GM19193 (cell line): ENCODE measurements around the gene KAT8.

Experiments
- POLR2A ChIP-seq: IDR thresholded peaks from 4 replicates; pipeline ENCODE4 v1.6.1; 2011; ENCODE audit not compliant: insufficient read depth, insufficient read length; ENCODE audit errors: extremely low read depth

The KAT8 gene

DNA sequence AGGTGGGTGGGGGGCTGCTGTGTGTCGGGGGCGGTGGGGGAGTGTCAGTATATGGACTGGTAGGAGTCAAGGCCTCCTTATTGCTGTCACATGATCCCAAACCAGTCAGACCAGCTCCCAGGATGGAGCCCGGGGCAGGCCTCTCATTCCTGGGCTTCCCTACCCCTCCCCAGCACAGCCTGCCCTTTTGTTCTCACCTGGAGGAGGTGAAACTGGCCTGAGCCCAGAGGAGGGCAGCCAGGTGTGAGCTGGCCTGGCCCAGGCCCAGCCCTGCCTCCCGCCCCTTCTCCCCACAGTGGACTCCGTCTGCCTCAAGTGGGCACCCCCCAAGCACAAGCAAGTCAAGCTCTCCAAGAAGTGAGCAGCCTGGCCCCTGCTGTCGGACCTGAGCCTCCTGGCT, 13.4 kb downstream of the KAT8 start:
- no peak for TF ChIP-seq POLR2A

DNA sequence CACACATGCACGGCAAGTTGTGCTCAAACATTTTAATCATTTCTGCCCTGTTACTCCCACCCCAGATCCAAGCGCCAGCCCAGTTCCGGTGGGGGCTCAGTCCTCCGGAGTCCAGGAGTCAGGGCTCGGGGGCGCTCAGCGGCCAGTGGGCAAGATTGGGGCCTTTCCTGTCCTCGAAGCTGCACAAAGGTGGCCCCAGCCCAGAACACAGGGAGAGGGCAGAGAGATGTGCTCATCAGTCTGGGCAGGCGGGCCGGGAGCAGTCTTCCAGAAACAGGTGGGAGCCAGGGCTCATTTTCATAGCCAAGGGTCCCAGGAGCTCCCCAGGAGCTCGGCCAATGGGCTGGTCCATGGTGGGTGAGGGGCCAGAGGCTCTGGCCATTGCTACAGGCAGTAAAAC, 14.0 kb downstream of the KAT8 start:
- no peak for TF ChIP-seq POLR2A

DNA sequence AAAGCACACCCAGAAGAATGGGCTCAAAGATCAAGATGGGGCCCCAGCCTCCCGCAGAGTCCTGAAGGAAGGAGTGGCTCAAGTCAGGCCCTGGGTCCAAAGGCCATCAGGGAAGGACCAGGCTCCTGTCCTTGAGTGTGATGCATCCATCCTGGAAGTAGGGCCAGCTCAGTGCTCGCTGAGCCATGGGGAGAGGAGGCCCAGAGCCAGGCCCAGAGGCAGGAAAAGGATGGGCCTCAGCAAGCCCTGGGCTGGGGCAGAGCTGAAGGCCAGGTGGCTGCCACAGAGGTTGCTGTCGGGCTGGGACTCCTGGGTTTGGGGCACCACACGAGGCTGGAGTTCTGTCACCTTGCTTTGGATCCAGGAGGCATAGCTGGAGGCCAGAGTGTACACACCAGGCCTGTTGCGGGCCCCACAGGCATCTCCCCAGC, 14.4 kb downstream of the KAT8 start:
- TF ChIP-seq POLR2A: no peak

DNA sequence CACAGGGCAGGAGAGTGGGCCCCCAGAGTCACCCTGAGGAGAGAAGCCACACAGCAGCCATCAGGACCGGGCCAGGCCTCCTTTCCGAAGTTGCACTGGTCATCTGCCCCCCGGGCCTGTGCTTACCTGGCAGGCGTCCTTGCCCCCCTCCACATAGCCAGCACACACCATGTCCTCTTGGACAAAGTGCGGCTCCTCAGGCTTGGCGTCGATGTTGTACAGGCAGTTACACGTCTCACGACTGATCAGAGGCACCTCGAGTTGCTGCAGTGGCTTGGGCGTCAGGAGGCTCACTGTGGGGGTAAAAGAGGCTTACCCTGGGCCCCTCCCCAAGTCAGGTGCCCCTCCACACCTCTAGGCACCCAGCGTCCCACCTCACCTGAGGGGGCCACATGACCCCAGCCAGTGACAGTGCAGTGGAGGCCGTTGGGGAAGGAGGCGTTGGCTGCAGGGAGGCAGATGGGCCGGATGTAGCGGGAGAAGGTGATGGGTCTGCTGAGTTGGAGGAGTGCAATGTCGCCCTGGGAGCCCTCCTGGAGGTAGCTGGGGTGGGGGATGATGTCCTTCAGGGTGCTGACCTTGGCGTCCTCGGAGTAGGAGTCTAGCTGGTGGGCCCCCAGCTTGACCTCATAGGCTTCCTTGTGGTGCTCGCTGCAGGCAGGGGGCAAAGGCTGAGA, 15.0 kb downstream of the KAT8 start:
- no peak for TF ChIP-seq POLR2A

DNA sequence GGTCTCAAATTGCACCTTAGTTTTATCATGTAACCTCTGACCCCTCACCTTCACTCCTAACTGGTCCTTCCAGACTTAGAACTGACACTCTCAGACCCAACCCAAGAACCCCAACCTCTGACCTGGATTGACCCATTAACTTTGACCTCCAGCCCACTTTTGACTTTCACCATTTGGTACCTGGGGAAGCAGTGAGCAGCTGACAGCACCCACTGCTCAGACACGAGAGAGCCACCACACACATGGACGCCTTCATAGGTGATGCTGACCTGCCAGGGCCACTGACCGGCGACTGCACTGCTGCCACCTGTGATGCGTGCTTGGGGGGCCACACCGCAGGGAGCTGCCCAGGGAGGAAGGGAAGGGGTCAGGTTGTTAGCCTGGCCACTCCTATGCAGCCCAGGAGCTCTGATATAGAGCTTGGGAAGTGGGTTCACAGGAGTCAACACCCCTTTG, 15.6 kb downstream of the KAT8 start:
- TF ChIP-seq POLR2A: no peak

DNA sequence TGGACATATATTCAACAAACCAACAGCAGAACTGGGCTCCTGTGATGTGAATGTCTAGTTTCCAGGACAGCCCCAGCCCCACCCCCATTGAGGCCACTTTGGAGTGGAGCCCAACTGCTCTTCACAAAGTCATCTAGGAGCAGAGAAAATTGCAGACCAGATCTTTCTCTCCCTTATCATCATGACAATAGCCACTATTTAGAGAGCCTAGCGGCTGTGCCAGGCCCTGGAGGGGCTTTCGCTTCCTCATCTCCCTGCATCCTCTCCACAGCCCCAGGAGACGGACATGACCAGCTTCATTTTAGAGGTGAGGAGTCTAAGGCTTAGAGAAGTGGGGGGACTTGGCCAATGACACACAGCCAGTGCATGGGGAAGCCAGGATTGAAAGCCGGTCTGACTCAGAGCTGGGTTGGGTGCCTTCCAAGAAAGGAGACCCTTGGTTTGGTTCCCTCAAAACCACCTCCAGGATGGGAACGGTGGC, 16.7 kb downstream of the KAT8 start:
- TF ChIP-seq POLR2A: no peak

DNA sequence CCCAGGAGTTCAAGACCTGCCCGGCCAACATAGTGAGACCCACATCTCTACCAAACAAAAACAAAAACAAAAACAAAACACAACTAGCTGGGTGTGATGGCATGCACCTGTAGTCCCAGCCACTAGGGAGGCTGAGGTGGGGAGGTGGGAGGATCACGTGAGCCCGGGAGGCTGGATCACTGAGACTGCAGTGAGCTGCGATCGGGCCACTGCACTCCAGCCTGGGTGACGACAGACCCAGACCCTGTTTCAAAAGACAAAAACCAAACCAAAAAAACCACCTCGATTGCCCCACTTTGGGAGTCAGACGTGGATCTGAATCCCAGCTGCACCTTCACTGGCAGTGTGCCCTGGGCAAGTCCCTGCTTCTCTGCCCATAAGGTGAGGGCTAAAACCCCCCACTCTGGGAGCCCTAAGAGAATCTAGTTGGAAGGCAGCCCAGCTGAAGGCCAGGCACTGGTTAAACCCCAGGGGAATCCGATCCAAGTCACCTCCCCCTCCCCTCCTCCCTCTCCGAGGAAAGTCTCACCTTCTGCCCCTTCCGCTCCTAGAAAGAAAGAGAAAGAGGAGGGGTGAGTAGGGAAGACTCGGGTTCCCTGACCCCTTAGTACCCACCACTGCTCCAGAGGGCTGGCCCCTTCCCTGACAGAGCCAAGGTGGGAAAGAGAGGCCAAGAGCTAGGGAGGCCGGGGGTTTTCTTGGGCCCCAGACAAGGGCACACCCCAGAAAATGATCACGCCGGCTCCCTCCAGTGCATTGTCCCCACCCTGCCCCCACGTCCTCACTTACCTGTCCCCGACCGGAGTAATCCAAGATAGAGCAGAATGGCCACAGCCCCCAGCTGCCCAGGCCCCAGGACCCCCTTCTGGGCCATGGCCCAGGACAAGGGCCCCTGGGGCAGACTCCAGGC, 17.4 kb downstream of the KAT8 start:
- no peak for TF ChIP-seq POLR2A

DNA sequence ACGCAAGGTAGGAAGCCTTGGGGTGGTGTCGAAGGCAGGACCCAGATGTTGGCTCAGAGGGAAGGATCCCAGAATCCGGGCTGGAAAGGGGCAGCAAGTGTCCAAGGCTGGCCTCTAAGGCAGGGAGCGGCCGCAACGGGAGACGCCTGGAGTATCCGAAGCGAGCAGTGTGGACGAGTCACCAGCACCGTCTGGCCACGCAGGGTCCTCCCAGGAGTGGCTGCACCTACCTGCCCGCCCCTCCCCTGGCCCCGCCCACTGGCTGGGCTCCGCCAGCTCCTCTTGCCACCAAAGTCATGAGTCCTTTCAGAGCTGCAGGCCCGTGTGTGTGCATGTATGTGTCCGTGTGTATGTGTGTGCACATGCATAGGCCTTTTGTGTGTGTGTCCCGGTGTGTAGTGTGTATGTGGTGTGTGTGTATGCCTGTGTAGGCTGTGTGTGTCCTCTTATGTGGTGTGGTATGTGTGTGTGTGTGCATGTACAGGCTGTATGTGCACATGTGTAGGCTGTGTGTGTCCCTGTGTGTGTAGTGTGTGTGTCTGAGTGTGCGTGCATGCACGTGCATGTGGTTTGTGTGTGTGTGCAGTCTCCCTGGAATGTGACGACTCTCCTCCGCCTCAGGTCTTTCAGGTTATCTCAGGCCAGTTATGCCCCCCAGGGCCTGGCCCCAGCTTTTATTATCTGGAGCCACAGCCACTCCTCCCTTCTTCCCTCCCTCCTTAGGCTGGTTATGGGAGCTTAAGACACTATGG, 18.2 kb downstream of the KAT8 start, which contains the start of gene PRSS8:
PRSS8 (minus strand) TSS at position 193 of the 752 bp plus-strand sequence. CDS start 229 bp downstream, outside the sequence.
- no peak for TF ChIP-seq POLR2A

DNA sequence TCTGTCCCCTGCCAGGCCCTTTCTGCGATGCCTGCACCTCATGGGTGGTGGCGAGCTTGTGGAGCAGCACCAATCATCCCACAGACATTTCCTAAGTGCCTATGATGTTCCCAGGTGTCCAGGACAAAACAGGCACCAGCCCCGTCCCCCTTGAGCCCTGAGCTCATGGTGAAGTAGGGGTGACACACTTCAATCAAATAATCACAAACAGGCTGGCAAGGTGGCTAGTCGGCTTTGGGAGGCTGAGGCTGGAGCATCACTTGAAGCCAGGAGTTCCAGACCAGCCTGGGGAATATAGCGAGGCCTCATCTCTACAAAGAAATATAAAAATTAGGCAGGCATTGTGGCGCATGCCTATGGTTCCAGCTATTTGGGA, 18.8 kb downstream of the KAT8 start:
- no peak for TF ChIP-seq POLR2A

DNA sequence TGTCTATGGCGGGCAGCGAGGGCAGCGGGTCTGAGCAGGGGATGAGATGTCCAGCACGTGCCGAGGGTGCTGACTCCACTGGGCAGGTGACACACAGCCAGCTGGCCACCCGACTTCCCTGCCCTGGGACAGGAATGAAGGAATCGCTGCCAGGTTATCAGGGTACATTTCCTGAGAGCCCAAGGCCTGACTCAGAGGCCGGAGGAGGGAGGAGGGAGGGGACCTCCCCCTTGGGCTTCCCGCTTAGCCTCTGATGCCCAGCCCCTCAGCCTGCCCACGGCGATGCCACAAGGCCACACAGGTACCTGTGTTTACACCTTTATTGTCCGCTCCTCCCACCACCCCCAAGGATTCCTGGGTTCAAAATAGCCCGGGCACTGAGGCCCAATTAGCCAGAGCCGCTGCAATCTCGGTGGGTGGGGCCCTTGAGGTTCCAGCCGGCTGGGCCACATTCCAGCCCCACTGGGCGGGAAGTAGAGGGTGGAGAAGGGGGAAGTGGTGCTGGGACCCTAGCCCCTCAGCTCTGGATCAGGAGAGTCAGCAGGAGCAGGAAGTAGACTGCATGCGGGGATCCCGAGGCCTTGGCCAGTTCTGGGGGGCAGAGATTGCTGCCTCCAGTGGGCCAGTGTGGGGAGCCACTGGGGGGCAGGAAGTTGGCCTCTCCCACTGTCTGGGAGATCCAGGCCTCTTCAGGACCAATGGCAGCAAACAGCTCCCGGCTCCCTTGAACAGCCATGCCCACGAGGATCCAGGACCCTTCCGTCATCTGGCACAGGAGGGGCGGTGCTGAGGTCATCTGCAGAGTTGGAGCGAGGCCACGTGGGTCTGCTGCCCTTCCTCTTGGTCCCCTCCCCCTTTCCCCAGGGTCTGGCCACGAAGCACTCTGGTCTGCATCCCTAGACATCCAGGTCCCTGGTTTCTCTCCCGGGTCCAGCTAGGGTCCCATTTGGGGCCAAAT, 21.4 kb downstream of the KAT8 start:
- TF ChIP-seq POLR2A: no peak

DNA sequence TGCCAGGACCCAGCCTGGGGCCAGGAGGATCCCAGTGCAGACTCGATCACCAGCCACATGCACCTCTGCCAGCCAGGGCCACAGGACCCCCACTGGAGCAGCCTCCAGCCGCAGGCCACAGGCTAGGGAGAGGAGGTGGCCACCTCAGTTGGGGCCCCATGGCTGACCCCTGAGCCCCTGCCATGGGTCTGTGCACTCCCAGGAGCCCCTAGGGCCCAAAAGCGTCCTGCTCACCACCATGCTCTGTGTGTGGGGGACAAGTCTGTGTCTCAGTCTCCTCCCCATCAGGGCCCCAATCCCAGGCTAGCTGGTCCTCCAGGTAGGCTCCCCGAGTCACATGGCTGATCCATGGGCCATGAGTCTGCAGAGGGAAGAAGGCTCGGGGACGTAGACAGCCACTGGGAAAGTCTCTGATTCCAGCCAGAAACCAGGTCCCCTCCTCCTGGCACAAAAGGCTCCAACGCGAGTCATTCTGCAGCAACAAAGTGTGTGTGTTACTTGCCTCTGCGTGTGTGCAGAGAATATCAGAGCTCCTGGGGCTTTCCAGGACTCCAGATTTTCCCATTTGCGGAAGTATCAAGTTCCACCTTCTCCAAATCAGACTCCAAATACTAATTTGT, 24.1 kb downstream of the KAT8 start:
- TF ChIP-seq POLR2A: no peak

DNA sequence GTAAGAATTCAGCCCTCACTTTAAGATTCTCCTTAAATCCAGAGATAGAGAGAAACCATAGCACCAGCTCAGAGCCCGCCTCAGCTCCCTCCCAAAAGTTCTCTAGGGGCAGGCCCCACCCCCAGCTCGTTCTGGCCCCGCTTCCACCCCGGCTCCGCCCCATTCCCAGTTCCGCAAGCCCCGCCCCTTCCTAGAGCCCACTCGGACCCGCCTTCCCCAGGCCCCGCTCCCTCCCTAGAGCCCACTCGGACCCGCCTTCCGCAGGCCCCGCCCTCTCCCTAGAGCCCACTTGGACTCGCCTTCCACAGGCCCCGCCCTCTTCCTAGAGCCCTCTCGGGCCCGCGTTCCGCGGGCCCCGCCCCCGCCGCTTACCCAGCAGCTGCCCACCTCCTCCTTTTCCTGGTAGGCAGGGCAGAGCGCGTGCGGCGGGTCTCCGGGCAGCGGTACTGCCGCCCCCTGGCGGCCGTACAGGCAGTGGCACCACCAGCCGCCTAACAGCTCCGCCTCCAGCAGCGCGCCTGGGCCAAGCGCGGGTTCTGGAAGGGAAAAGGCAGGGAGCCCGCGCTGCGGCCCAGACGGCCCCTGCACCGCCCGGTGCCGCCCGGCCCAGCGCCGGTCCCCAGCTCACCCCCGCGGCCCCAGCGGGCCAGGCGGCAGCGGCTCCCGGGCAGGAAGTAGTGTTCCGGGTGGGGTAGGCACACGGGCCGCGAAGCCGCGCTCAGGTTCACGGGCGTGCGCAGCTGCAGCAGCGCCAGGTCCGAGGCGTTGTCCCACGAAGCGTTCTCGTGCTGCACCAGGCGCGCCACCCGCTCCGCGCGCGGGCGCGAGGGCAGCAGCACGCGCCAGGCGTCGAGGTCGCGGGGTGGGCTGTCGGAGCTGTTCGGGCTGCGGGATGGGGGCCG, 24.9 kb downstream of the KAT8 start:
- no peak for TF ChIP-seq POLR2A
